ACC112 (cell line): Measurements from ENCODE around the gene NLRP6.

Experiments used
- H2AFZ ChIP-seq: fragments of 200-600 bp; sonication (generic); one replicate; pipeline ENCODE4 v1.6.0; 2017; ENCODE audit warnings: antibody characterized with exemption, low read length; ENCODE audit not compliant: unreplicated experiment
- H3K27ac ChIP-seq: fragments of 200-600 bp; sonication (generic); 2 replicates; pipeline ENCODE4 v1.5.1; 2014; ENCODE audit warnings: low read depth, mild to moderate bottlenecking, antibody characterized with exemption, low read length, moderate library complexity
- H3K27me3 ChIP-seq: fragments of 200-600 bp; sonication (generic); 2 replicates; pipeline ENCODE4 v1.6.1; 2014; ENCODE audit warnings: mild to moderate bottlenecking, antibody characterized with exemption, low read length, moderate library complexity, mixed read lengths; ENCODE audit not compliant: insufficient read depth
- H3K36me3 ChIP-seq: fragments of 200-600 bp; sonication (generic); 2 replicates; pipeline ENCODE4 v1.6.1; 2016; ENCODE audit warnings: mild to moderate bottlenecking, antibody characterized with exemption, low read length, moderate library complexity, mixed read lengths; ENCODE audit not compliant: insufficient read depth
- H3K4me1 ChIP-seq: fragments of 200-600 bp; sonication (generic); one replicate; pipeline ENCODE4 v1.6.1; 2016; ENCODE audit warnings: low read length, mixed read lengths; ENCODE audit not compliant: insufficient read depth, unreplicated experiment, control insufficient read depth
- H3K4me3 ChIP-seq: fragments of 200-600 bp; sonication (generic); 2 replicates; pipeline ENCODE4 v1.5.1; 2014; ENCODE audit warnings: mild to moderate bottlenecking, low read depth, low read length
- H3K79me2 ChIP-seq: fragments of 200-600 bp; sonication (generic); one replicate; pipeline ENCODE4 v1.6.0; 2016; ENCODE audit warnings: low read length; ENCODE audit not compliant: control insufficient read depth, unreplicated experiment, insufficient read depth

NLRP6 gene

DNA sequence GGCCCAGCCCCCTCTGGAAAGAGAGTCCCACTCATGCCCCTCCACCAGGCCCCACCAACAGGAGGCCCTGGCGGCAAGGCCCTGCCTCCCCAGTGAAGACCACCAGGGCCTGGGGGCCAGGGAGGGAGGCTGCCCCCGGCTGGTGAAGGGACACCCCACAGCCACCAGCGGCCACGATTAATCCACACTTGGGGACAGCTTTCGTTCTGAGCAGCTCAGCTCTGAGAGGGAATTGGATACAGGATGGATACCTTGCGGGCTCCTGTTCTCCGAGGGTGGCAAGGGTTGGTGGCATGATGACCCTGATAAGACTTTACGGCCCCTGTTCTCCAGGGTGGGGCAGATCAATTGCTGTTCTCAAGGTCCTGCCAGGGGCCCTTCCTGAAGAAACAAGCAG, 6.9 kb upstream of the NLRP6 start:
- Histone ChIP-seq H2AFZ (no peak overlapping the region), H3K27me3 (peaks cover 20% of the 10 kb centered on the region), H3K79me2 (no peaks in the 10 kb centered on the region), H3K27ac (no peak overlapping the region), H3K4me3 (no peak overlapping the region), H3K4me1 (no peaks in the 10 kb centered on the region), H3K36me3 (no peaks in the 10 kb centered on the region)

DNA sequence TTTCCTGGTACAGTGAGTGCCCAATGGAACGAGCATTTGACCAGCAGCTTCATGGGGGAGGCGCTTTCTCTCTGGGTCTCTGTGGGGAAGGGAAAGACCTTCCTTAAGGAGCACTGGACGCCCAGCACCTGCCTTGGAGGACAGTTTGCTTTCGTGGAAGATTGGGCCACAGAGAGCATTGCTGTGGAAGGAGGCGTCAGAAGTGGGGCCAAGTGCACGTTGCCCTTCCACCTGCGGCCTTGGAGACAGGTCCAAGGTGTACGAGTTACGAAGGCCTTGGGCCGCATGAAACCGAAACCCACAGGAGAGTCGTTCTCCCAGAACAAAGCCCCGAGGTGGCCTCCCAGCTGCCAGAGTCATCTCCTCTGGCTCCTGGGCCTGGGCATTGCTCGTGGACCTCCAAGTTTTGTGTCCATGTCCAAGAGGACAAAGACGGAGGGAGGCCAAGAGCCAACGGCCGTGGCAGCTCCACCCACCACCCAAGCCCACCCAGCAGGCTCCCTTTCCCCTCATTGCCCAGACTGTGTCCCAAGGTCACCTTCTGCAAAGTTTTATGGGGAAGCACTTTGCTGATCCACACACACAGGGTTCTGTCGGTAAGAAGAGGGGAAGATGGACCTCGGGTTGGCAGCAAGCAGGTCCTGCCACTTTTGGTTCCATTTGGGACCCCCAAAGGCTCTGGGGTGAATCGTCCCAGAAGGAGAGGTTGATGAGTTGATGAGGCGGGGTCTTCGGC, 5.8 kb upstream of the NLRP6 start:
- H3K4me3 ChIP-seq = no peak overlapping the region
- H2AFZ ChIP-seq = no peak overlapping the region
- H3K27ac ChIP-seq = no peak overlapping the region
- no peaks in the 10 kb centered on the region for H3K4me1 ChIP-seq
- peaks cover 26% of the 10 kb centered on the region for H3K27me3 ChIP-seq
- no peaks in the 10 kb centered on the region for H3K79me2 ChIP-seq
- H3K36me3 ChIP-seq = no peaks in the 10 kb centered on the region

DNA sequence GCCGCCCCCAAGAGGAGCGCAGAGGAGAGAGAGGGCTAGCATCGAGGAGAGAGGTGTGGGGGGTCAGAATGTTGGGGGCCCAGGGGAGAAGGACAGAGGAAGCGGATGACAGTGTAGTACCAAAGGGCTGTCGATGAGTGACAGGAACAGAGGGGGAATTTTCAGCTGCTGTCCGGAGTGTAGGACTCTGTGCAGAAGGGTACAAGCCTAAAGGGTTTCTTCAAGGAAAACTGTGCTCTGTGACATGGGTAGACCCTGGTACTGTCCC, 5.3 kb upstream of the NLRP6 start:
- H3K4me1 ChIP-seq = no peaks in the 10 kb centered on the region
- H3K4me3 ChIP-seq = no peak overlapping the region
- H3K27ac ChIP-seq = no peak overlapping the region
- no peaks in the 10 kb centered on the region for H3K79me2 ChIP-seq
- no peak overlapping the region for H2AFZ ChIP-seq
- peaks cover 31% of the 10 kb centered on the region for H3K27me3 ChIP-seq
- H3K36me3 ChIP-seq = no peaks in the 10 kb centered on the region

DNA sequence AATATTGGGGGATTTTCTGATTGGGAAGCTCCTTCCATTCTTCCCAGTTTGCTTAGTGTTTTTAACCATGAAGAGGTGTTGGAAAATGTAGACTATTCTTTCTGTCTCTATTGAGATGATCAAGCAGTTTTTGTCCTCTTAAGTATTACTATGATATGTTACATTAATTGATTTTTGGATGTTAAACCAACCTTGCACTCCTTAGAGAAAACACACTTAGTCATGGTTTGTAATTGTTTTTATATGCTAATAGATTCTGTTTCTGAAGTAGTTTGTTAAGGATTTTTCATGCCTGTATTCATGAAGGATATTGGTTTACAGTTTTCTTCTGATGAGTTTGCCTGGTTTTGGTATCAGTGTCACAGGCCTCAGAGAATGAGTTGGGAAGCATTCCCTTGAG, 2.0 kb upstream of the NLRP6 start:
- no peaks in the 10 kb centered on the region for H3K79me2 ChIP-seq
- H3K4me1 ChIP-seq = no peaks in the 10 kb centered on the region
- peaks cover 64% of the 10 kb centered on the region for H3K27me3 ChIP-seq
- no peak overlapping the region for H3K4me3 ChIP-seq
- H2AFZ ChIP-seq = no peak overlapping the region
- H3K27ac ChIP-seq = no peak overlapping the region
- H3K36me3 ChIP-seq = no peaks in the 10 kb centered on the region

DNA sequence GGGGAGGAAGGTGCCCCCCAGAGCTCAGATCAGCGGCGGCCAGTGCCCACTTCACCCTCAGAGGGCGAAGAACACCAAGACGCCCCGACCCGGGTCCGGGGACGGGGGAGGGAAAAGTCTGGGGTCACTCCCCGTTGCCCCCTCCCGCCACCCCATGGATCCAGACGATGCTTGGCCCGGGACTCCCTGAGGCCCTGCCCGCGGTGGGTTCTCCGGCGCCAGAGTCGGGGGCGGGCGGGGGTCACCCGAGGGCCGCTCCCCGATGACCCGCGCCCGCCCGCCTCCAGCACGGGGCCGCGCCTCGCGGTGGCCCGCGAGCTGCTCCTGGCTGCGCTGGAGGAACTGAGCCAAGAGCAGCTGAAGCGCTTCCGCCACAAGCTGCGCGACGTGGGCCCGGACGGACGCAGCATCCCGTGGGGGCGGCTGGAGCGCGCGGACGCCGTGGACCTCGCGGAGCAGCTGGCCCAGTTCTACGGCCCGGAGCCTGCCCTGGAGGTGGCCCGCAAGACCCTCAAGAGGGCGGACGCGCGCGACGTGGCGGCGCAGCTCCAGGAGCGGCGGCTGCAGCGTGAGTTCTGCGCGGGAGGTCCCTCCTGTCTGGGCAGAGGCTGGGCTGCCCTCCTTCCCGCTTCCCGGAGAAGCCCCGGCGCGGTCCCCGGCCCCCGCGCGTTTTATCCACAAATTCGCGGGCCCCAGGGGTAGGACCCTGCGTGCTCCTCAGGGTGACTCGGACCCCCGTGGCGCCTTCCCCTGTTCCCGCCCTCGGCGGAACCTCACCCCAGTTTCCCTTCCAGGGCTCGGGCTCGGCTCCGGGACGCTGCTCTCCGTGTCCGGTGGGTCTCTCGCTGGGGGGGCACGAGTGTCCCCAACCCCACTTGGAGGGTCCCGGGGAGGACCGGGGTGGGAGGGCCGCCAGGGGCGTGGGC, 1.1 kb downstream of the NLRP6 start:
- Histone ChIP-seq H3K27me3 (peaks cover 86% of the 10 kb centered on the region), H2AFZ (no peak overlapping the region), H3K4me3 (no peak overlapping the region), H3K36me3 (no peaks in the 10 kb centered on the region), H3K27ac (no peak overlapping the region), H3K4me1 (no peaks in the 10 kb centered on the region), H3K79me2 (no peaks in the 10 kb centered on the region)

DNA sequence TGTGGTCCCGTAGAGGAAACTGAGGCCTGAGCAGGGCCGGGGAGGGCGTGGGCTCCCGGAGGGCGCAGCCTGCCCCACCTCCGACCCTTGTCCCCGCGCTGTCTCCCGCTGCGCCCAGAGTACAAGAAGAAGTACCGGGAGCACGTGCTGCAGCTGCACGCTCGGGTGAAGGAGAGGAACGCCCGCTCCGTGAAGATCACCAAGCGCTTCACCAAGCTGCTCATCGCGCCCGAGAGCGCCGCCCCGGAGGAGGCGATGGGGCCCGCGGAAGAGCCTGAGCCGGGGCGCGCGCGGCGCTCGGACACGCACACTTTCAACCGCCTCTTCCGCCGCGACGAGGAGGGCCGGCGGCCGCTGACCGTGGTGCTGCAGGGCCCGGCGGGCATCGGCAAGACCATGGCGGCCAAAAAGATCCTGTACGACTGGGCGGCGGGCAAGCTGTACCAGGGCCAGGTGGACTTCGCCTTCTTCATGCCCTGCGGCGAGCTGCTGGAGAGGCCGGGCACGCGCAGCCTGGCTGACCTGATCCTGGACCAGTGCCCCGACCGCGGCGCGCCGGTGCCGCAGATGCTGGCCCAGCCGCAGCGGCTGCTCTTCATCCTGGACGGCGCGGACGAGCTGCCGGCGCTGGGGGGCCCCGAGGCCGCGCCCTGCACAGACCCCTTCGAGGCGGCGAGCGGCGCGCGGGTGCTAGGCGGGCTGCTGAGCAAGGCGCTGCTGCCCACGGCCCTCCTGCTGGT, 1.9 kb downstream of the NLRP6 start:
- no peaks in the 10 kb centered on the region for H3K79me2 ChIP-seq
- peaks cover 80% of the 10 kb centered on the region for H3K27me3 ChIP-seq
- H3K4me3 ChIP-seq = no peak overlapping the region
- H3K4me1 ChIP-seq = no peaks in the 10 kb centered on the region
- no peak overlapping the region for H3K27ac ChIP-seq
- H2AFZ ChIP-seq = no peak overlapping the region
- no peaks in the 10 kb centered on the region for H3K36me3 ChIP-seq

DNA sequence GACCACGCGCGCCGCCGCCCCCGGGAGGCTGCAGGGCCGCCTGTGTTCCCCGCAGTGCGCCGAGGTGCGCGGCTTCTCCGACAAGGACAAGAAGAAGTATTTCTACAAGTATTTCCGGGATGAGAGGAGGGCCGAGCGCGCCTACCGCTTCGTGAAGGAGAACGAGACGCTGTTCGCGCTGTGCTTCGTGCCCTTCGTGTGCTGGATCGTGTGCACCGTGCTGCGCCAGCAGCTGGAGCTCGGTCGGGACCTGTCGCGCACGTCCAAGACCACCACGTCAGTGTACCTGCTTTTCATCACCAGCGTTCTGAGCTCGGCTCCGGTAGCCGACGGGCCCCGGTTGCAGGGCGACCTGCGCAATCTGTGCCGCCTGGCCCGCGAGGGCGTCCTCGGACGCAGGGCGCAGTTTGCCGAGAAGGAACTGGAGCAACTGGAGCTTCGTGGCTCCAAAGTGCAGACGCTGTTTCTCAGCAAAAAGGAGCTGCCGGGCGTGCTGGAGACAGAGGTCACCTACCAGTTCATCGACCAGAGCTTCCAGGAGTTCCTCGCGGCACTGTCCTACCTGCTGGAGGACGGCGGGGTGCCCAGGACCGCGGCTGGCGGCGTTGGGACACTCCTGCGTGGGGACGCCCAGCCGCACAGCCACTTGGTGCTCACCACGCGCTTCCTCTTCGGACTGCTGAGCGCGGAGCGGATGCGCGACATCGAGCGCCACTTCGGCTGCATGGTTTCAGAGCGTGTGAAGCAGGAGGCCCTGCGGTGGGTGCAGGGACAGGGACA, 2.7 kb downstream of the NLRP6 start:
- Histone ChIP-seq H3K27me3 (peaks cover 75% of the 10 kb centered on the region), H3K36me3 (no peaks in the 10 kb centered on the region), H3K79me2 (no peaks in the 10 kb centered on the region), H3K4me3 (no peak overlapping the region), H2AFZ (no peak overlapping the region), H3K4me1 (no peaks in the 10 kb centered on the region), H3K27ac (no peak overlapping the region)

DNA sequence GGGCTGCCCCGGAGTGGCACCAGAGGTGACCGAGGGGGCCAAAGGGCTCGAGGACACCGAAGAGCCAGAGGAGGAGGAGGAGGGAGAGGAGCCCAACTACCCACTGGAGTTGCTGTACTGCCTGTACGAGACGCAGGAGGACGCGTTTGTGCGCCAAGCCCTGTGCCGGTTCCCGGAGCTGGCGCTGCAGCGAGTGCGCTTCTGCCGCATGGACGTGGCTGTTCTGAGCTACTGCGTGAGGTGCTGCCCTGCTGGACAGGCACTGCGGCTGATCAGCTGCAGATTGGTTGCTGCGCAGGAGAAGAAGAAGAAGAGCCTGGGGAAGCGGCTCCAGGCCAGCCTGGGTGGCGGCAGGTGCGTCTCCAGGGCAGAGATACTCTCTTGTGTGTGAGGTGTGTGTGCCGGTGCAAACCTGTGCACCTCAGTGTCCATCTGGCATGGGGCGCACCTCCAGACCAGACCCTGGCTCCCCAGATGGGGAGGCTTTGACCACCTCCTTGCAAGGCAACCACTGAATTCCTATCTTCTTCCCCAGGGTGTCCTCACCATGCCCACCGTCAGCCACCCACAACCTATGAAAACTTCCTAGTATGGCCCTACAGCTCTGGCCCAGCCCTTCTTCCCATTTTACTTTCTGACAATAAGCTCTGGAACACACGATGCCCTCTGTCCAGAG, 3.4 kb downstream of the NLRP6 start:
- Histone ChIP-seq H3K27me3 (peaks cover 68% of the 10 kb centered on the region), H3K79me2 (no peaks in the 10 kb centered on the region), H3K36me3 (no peaks in the 10 kb centered on the region), H3K4me3 (no peak overlapping the region), H2AFZ (no peak overlapping the region), H3K4me1 (no peaks in the 10 kb centered on the region), H3K27ac (no peak overlapping the region)

DNA sequence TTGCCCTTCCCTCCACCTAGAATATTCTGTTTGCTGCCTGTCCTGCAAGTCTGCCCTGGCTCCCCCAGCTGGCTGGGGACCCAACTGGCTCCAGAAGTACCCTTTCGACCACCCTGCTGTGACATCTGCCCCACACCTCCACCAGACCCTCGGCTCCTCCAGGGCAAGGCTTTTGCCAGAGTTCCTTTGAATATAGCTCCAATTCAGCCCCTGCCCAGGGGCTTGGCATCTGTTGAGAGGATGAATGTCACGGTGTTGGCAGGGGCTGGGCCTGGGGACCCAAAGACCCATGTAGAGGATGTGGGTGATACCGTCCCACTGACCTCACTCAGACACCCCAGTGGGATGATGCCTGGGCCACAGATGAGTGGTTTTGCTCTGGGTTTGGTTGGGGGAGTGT, 4.0 kb downstream of the NLRP6 start:
- Histone ChIP-seq H3K4me3 (no peak overlapping the region), H3K79me2 (no peaks in the 10 kb centered on the region), H3K36me3 (no peaks in the 10 kb centered on the region), H3K4me1 (no peaks in the 10 kb centered on the region), H3K27me3 (peaks cover 65% of the 10 kb centered on the region), H3K27ac (no peak overlapping the region), H2AFZ (no peak overlapping the region)
